IMR-90 (cell line): Measurements from ENCODE around the gene NIPSNAP2. TPM values are rescaled to one million over a fixed set of nuclear protein-coding genes. Genes with fewer than 3 reads are reported as not detected.

Experiments
- ATAC-seq: fragments of 200-7000 bp; cut with Tn5 transposase; 2 replicates; pipeline ENCODE4 v1.9.1; 2020; ENCODE audit warnings: low read depth, mild to moderate bottlenecking, moderate library complexity
- BruUV-seq: library from RNA; stranded (reverse); fragments of 400-500 nt; replicated peaks from 2 replicates; lab custom pipeline; 2021; lab: Mats Ljungman, UMichigan
- CTCF ChIA-PET: fragments of 300-600 bp; formaldehyde crosslinking; extraction: SDS; loops from one replicate; lab custom pipeline; 2021; ENCODE audit warnings: antibody characterized with exemption; lab: Yijun Ruan, JAX
- POLR2A ChIA-PET: fragments of 300-600 bp; sonication (Branson Sonifier 250); formaldehyde crosslinking; loops from one replicate; lab custom pipeline; 2022; ENCODE audit warnings: antibody characterized with exemption; ENCODE audit not compliant: unreplicated experiment; lab: Charles Lee
- DNase-seq: peaks from one replicate; pipeline ENCODE4 v3.0.0; 2013
- H2AFZ ChIP-seq: replicated peaks from 2 replicates; pipeline ENCODE3; 2013; ENCODE audit warnings: low read length, mild to moderate bottlenecking; ENCODE audit not compliant: poor library complexity
- H2AK5ac ChIP-seq: 2 replicates; pipeline ENCODE4 v1.6.1; 2013; ENCODE audit warnings: low read depth, low read length, inconsistent platforms
- H2AK9ac ChIP-seq: replicated peaks from 2 replicates; pipeline ENCODE3; 2013; ENCODE audit warnings: mild to moderate bottlenecking, low read depth, low read length, moderate library complexity; ENCODE audit not compliant: poor library complexity
- H2BK120ac ChIP-seq: 2 replicates; pipeline ENCODE4 v1.6.1; 2013; ENCODE audit warnings: low read depth, low read length, inconsistent platforms
- H2BK15ac ChIP-seq: 3 replicates; pipeline ENCODE4 v1.6.1; 2013; ENCODE audit warnings: low read depth, low read length, inconsistent platforms
- H2BK20ac ChIP-seq: 2 replicates; pipeline ENCODE4 v1.6.1; 2013; ENCODE audit warnings: low read depth, mild to moderate bottlenecking, inconsistent platforms, low read length, moderate library complexity
- H2BK5ac ChIP-seq: 2 replicates; pipeline ENCODE4 v1.6.1; 2013; ENCODE audit warnings: mild to moderate bottlenecking, low read depth, low read length, inconsistent platforms; ENCODE audit not compliant: poor library complexity, severe bottlenecking
- H3K14ac ChIP-seq: replicated peaks from 2 replicates; pipeline ENCODE4 v1.6.1; 2013; ENCODE audit warnings: low read depth, low read length, inconsistent platforms
- H3K18ac ChIP-seq: 2 replicates; pipeline ENCODE4 v1.6.1; 2013; ENCODE audit warnings: low read depth, low read length, control low read depth
- H3K23ac ChIP-seq: 2 replicates; pipeline ENCODE4 v1.6.1; 2013; ENCODE audit warnings: low read depth, low read length, inconsistent platforms
- H3K27ac ChIP-seq: 2 replicates; pipeline ENCODE4 v1.5.1; 2013; ENCODE audit warnings: mild to moderate bottlenecking, control low read depth, low read length; ENCODE audit not compliant: insufficient read depth
- H3K27me3 ChIP-seq: 2 replicates; pipeline ENCODE4 v1.6.1; 2013; ENCODE audit warnings: low read length; ENCODE audit not compliant: control insufficient read depth, insufficient read depth
- H3K36me3 ChIP-seq: 2 replicates; pipeline ENCODE4 v1.6.1; 2013; ENCODE audit warnings: low read length, mixed read lengths; ENCODE audit not compliant: control insufficient read depth, insufficient read depth
- H3K4ac ChIP-seq: 2 replicates; pipeline ENCODE4 v1.6.1; 2013; ENCODE audit warnings: low read depth, low read length, inconsistent platforms
- H3K4me1 ChIP-seq: 2 replicates; pipeline ENCODE4 v1.6.1; 2013; ENCODE audit warnings: low read length, mixed read lengths; ENCODE audit not compliant: control insufficient read depth, insufficient read depth
- H3K4me2 ChIP-seq: 2 replicates; pipeline ENCODE4 v1.6.1; 2013; ENCODE audit warnings: low read depth, mild to moderate bottlenecking, control low read depth, low read length, moderate library complexity
- H3K4me3 ChIP-seq: 2 replicates; pipeline ENCODE4 v1.5.1; 2013; ENCODE audit warnings: low read depth, mild to moderate bottlenecking, control low read depth, low read length, moderate library complexity; ENCODE audit not compliant: insufficient read depth
- H3K56ac ChIP-seq: 2 replicates; pipeline ENCODE4 v1.6.1; 2013; ENCODE audit warnings: low read length, inconsistent platforms; ENCODE audit not compliant: insufficient read depth; ENCODE audit errors: extremely low read depth
- H3K79me1 ChIP-seq, 2 experiments: 2 replicates each; pipeline ENCODE4 v1.6.1; 2013; ENCODE audit warnings: low read length in 2 of 2, inconsistent platforms in 1 of 2, low read depth in 1 of 2
- H3K9ac ChIP-seq: 2 replicates; pipeline ENCODE4 v1.6.1; 2013; ENCODE audit warnings: low read depth, low read length, control low read depth
- H3K9me1 ChIP-seq: 2 replicates; pipeline ENCODE4 v1.6.1; 2013; ENCODE audit warnings: low read length, inconsistent platforms; ENCODE audit not compliant: insufficient read depth
- H3K9me3 ChIP-seq: 2 replicates; pipeline ENCODE4 v1.6.1; 2013; ENCODE audit warnings: low read length; ENCODE audit not compliant: control insufficient read depth, insufficient read depth
- H4K20me1 ChIP-seq: 2 replicates; pipeline ENCODE4 v1.6.1; 2013; ENCODE audit warnings: low read length, inconsistent platforms; ENCODE audit not compliant: insufficient read depth
- H4K5ac ChIP-seq: 2 replicates; pipeline ENCODE4 v1.6.1; 2013; ENCODE audit warnings: mild to moderate bottlenecking, low read depth, low read length, control low read depth
- H4K8ac ChIP-seq, 2 experiments: 2 replicates each; pipeline ENCODE4 v1.6.1; 2013; ENCODE audit warnings: low read depth in 2 of 2, low read length in 2 of 2, control low read depth in 1 of 2, inconsistent platforms in 1 of 2
- H4K91ac ChIP-seq: 2 replicates; pipeline ENCODE4 v1.6.1; 2013; ENCODE audit warnings: low read depth, low read length, inconsistent platforms; ENCODE audit not compliant: insufficient read depth
- ELK1 ChIP-seq: fragments of 150-350 bp; IDR thresholded peaks from 2 replicates; pipeline ENCODE4 v1.6.1; 2016; ENCODE audit warnings: low read depth, mild to moderate bottlenecking, low read length, moderate library complexity, borderline replicate concordance
- MAFK ChIP-seq: IDR thresholded peaks from 2 replicates; pipeline ENCODE4 v1.6.1; 2012; ENCODE audit warnings: low read depth, low read length, improper control_type of control experiment
- MXI1 ChIP-seq: IDR thresholded peaks from 2 replicates; pipeline ENCODE4 v1.6.1; 2012; ENCODE audit warnings: low read depth, mild to moderate bottlenecking, low read length, moderate library complexity, borderline replicate concordance
- NFE2L2 ChIP-seq: fragments of 150-350 bp; IDR thresholded peaks from 2 replicates; pipeline ENCODE4 v1.6.1; 2016; ENCODE audit warnings: low read depth, mild to moderate bottlenecking, low read length
- RCOR1 ChIP-seq: IDR thresholded peaks from 2 replicates; pipeline ENCODE4 v1.6.1; 2012; ENCODE audit warnings: mild to moderate bottlenecking, low read length, improper control_type of control experiment; ENCODE audit not compliant: insufficient replicate concordance
- RFX5 ChIP-seq: IDR thresholded peaks from 2 replicates; pipeline ENCODE4 v1.8.0; 2012; ENCODE audit warnings: low read depth, mild to moderate bottlenecking, low read length, moderate library complexity
- WGBS, 2 experiments: methylation state at CpG; one replicate each; pipeline versions ENCODE4 v1.1.5 to v1.1.7; 2013; ENCODE audit warnings: missing lambda C conversion rate in 2 of 2; ENCODE audit not compliant: insufficient read length in 1 of 2; ENCODE audit errors: extremely low coverage in 2 of 2; 5-methylcytosine and 5-hydroxymethylcytosine counted together
- dilution Hi-C: fragments of 300-500 bp; cut with HindIII; formaldehyde crosslinking; loops from one replicate; pipeline ENCODE4 v1.14.3; 2018; ENCODE audit warnings: low sequenced_read_pairs; ENCODE audit not compliant: unreplicated experiment
- in situ Hi-C: fragments of 300-500 bp; cut with MboI; formaldehyde crosslinking; loops from 3 replicates; pipeline ENCODE4 v1.14.3; 2019; ENCODE audit warnings: low sequenced_read_pairs, inconsistent platforms, mixed read lengths
- intact Hi-C: fragments of 100-400 bp; cut with micrococcal nuclease; formaldehyde crosslinking; loops from 2 replicates; pipeline ENCODE4 v1.10.0; 2022
- polyA plus RNA-seq, 3 experiments: library from polyadenylated mRNA; depleted of rRNA; stranded (reverse); fragments of >200 nt; gene quantifications; 2 replicates each; pipeline ENCODE4 v1.2.3, GENCODE V29; 2012; ENCODE audit warnings: low replicate concordance in 1 of 3
- total RNA-seq: library from RNA; depleted of rRNA; stranded (reverse); fragments of >200 nt; gene quantifications from 2 replicates; pipeline ENCODE4 v1.2.3, GENCODE V29; 2012

NIPSNAP2 gene
- total and polyA plus RNA-seq, 2 of the 4 experiments (the other 2 are of a cell fraction): 33.7 to 42.8 TPM

DNA sequence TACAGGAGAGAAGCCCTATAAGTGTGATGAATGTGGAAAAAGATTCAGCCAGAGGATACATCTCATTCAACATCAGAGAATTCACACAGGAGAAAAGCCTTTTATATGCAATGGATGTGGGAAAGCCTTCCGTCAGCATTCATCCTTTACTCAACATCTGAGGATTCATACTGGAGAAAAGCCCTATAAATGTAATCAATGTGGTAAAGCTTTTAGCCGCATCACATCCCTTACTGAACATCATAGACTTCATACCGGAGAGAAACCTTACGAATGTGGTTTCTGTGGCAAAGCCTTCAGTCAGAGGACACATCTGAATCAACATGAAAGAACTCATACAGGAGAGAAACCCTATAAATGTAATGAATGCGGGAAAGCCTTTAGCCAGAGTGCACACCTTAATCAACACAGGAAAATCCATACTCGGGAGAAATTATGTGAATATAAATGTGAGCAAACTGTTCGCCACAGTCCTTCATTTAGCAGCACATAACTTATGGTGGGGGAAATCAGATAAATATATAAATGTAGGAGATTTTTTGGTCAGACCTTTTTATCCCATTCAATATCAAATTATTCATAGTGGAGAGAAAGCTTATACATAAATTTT, 24.8 kb upstream of the NIPSNAP2 start:
- TF ChIP-seq MXI1: no peak
- no peak for TF ChIP-seq RFX5
- no peak for TF ChIP-seq NFE2L2
- no peak for TF ChIP-seq RCOR1
- TF ChIP-seq ELK1: no peak
- no peak for TF ChIP-seq MAFK
- ChIA-PET CTCF (no interaction called here), POLR2A (no interaction called here)
- no peaks in the 10 kb centered on the region for H3K36me3 ChIP-seq
- no peak overlapping the region for H4K5ac ChIP-seq
- ATAC-seq (no peak), DNase-seq (no peak)
- no peaks in the 10 kb centered on the region for H4K20me1 ChIP-seq
- H3K79me1 ChIP-seq: no peaks in the 10 kb centered on the region
- no peaks in the 10 kb centered on the region for H3K9me1 ChIP-seq
- no peak overlapping the region for H4K91ac ChIP-seq
- H2AFZ ChIP-seq: no peak overlapping the region
- WGBS, 2 experiments: no CpG with 5 or more reads among the region's 7 CpGs
- intact Hi-C loops: no loop called here
- no peak overlapping the region for H2BK20ac ChIP-seq
- H3K9me3 ChIP-seq: peaks cover 23% of the 10 kb centered on the region
- dilution Hi-C loops: no loop called here
- no peak overlapping the region for H3K4ac ChIP-seq
- BruUV-seq: no TSS peak
- no peak overlapping the region for H3K56ac ChIP-seq
- no peak overlapping the region for H3K4me2 ChIP-seq
- H3K18ac ChIP-seq: no peak overlapping the region
- H3K27ac ChIP-seq: no peak overlapping the region
- H3K4me3 ChIP-seq: no peak overlapping the region
- H2BK120ac ChIP-seq: no peak overlapping the region
- no peak overlapping the region for H4K8ac ChIP-seq
- H3K4me1 ChIP-seq: no peaks in the 10 kb centered on the region
- H2AK5ac ChIP-seq: no peak overlapping the region
- no peaks in the 10 kb centered on the region for H3K27me3 ChIP-seq
- no peak overlapping the region for H2BK15ac ChIP-seq
- no peak overlapping the region for H3K23ac ChIP-seq
- H2AK9ac ChIP-seq: no peak overlapping the region
- no peak overlapping the region for H3K9ac ChIP-seq
- in situ Hi-C loops: no loop called here
- H3K14ac ChIP-seq: no peak overlapping the region
- H2BK5ac ChIP-seq: no peak overlapping the region
